ENCODE results near the gene ENPEP. TPM values are rescaled to one million over a fixed set of nuclear protein-coding genes. Genes with fewer than 3 reads are reported as not detected.

ENPEP gene
- total RNA-seq, 1 experiment from 2014 or later: 13.2 TPM

- ChIA-PET CTCF (no interaction called here), POLR2A (ENCODE audit: low non-redundant PET) (no interaction called here)
- no peak for DNase-seq (ENCODE audit: low spot score)
- Histone ChIP-seq H3K27me3 (replicated peaks; ENCODE audit: insufficient read depth, low read depth, low read length, poor library complexity) (no peaks in the 10 kb centered on the region), H3K27ac (ENCODE audit: low read depth, low read length, poor library complexity, severe bottlenecking) (no peak overlapping the region), H3K9me3 (ENCODE audit: low read depth, low read length, poor library complexity, severe bottlenecking) (no peaks in the 10 kb centered on the region), H3K4me1 (ENCODE audit: insufficient read depth, low read length, poor library complexity, severe bottlenecking) (peaks cover 14% of the 10 kb centered on the region), H3K36me3 (ENCODE audit: insufficient read depth, low read length, poor library complexity, severe bottlenecking) (no peaks in the 10 kb centered on the region), H3K4me3 (ENCODE audit: low read depth, low read length, poor library complexity, severe bottlenecking) (no peak overlapping the region)
- intact Hi-C loops (cut with micrococcal nuclease; ENCODE audit: unreplicated experiment): no loop called here
- TF ChIP-seq CTCF (conservative IDR thresholded peaks at IDR 0.05; ENCODE audit: low read depth, low read length): no peak
- TF ChIP-seq EZH2 (IDR thresholded peaks at IDR 0.05; ENCODE audit: borderline replicate concordance, low read depth, low read length, poor library complexity, severe bottlenecking): no peak
- BruUV-seq (replicated peaks): no TSS peak
These were observed 23.4 kb upstream of the ENPEP start for GRCh38 chr4:110452546-110452945.

GRCh38 chr4:110454441-110454840, 21.5 kb upstream of the ENPEP start:
- H3K9me3 ChIP-seq (ENCODE audit: low read depth, low read length, poor library complexity, severe bottlenecking): no peaks in the 10 kb centered on the region
- POLR2A ChIA-PET (ENCODE audit: low non-redundant PET): no interaction called here
- H3K27me3 ChIP-seq (replicated peaks; ENCODE audit: insufficient read depth, low read depth, low read length, poor library complexity): no peaks in the 10 kb centered on the region
- TF ChIP-seq CTCF (conservative IDR thresholded peaks at IDR 0.05; ENCODE audit: low read depth, low read length) (no peak), EZH2 (IDR thresholded peaks at IDR 0.05; ENCODE audit: borderline replicate concordance, low read depth, low read length, poor library complexity, severe bottlenecking) (no peak)
- H3K4me3 ChIP-seq (ENCODE audit: low read depth, low read length, poor library complexity, severe bottlenecking): no peak overlapping the region
- H3K27ac ChIP-seq (ENCODE audit: low read depth, low read length, poor library complexity, severe bottlenecking): no peak overlapping the region
- no peak for DNase-seq (ENCODE audit: low spot score)
- CTCF ChIA-PET: no interaction called here
- peaks cover 14% of the 10 kb centered on the region for H3K4me1 ChIP-seq (ENCODE audit: insufficient read depth, low read length, poor library complexity, severe bottlenecking)
- no TSS peak for BruUV-seq (replicated peaks)
- H3K36me3 ChIP-seq (ENCODE audit: insufficient read depth, low read length, poor library complexity, severe bottlenecking): no peaks in the 10 kb centered on the region
- intact Hi-C loops (cut with micrococcal nuclease; ENCODE audit: unreplicated experiment): no loop called here

GRCh38 chr4:110458494-110459266, 17.3 kb upstream of the ENPEP start:
- CTCF ChIA-PET: no interaction called here
- POLR2A ChIA-PET (ENCODE audit: low non-redundant PET): no interaction called here
- no peaks in the 10 kb centered on the region for H3K36me3 ChIP-seq (ENCODE audit: insufficient read depth, low read length, poor library complexity, severe bottlenecking)
- no peak for DNase-seq (ENCODE audit: low spot score)
- intact Hi-C loops (cut with micrococcal nuclease; ENCODE audit: unreplicated experiment): no loop called here
- H3K4me1 ChIP-seq (ENCODE audit: insufficient read depth, low read length, poor library complexity, severe bottlenecking): peaks cover 14% of the 10 kb centered on the region
- H3K9me3 ChIP-seq (ENCODE audit: low read depth, low read length, poor library complexity, severe bottlenecking): no peaks in the 10 kb centered on the region
- TF ChIP-seq EZH2 (IDR thresholded peaks at IDR 0.05; ENCODE audit: borderline replicate concordance, low read depth, low read length, poor library complexity, severe bottlenecking): no peak
- no peak for TF ChIP-seq CTCF (conservative IDR thresholded peaks at IDR 0.05; ENCODE audit: low read depth, low read length)
- H3K27me3 ChIP-seq (replicated peaks; ENCODE audit: insufficient read depth, low read depth, low read length, poor library complexity): no peaks in the 10 kb centered on the region
- no peak overlapping the region for H3K27ac ChIP-seq (ENCODE audit: low read depth, low read length, poor library complexity, severe bottlenecking)
- no TSS peak for BruUV-seq (replicated peaks)
- H3K4me3 ChIP-seq (ENCODE audit: low read depth, low read length, poor library complexity, severe bottlenecking): no peak overlapping the region
